ENCODE measurements around the gene DNAJB7.

DNA sequence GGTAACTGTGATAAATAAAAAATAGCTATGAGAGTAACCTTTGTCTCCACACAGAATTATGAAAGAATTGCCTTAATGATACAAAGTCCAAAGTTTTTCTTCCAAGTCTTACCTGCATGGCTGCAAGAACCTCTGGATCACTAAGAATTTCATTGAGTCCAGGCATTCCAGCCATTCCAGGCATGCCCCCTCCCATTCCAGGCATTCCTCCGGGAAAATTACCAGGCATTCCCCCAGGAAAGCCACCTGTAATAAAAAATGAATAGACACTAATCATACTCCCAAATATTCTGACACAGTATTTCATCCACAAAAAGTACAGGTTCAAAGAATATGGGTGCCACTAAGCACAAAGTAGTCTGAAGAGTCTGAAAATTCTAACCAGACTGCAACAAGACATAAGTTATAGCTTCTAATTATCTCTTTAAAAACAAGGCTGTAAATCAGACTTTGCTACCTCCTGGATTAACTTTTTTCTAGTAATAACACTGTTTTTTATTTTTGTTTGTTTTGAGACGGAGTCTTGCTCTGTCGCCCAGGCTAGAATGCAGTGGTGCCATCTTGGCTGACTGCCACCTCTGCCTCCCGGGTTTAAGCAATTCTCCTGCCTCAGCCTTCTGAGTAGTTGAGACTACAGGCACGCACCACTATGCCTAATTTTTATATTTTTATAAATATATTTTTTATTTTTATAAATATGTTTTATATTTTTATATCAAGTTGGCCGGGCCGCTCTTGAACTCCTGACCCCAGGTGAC, 34.8 kb downstream of the DNAJB7 start:
- TF ChIP-seq MAX (IDR thresholded peaks at IDR 0.05) (no peak), CTCF (IDR thresholded peaks at IDR 0.05; ENCODE audit: low read depth, low read length, missing input control) (no peak), JUND (IDR thresholded peaks at IDR 0.05) (no peak), REST (IDR thresholded peaks at IDR 0.05) (no peak), GABPA (IDR thresholded peaks at IDR 0.05 in 1 of 2, conservative IDR thresholded peaks at IDR 0.05 in 1 of 2) (no peak), TAF1 (conservative IDR thresholded peaks at IDR 0.05) (no peak)

Measured in liver (tissue), 3 donors.